ENCODE measurements around the gene CROCC. TPM values are rescaled to one million over a fixed set of nuclear protein-coding genes. Genes with fewer than 3 reads are reported as not detected.

Gene CROCC
- total and polyA plus RNA-seq, 9 of the 15 experiments (the other 6 are each of a cell fraction or from before 2014, with no cell fraction given): 0.17 to 15.4 (median 7.6) TPM

DNA sequence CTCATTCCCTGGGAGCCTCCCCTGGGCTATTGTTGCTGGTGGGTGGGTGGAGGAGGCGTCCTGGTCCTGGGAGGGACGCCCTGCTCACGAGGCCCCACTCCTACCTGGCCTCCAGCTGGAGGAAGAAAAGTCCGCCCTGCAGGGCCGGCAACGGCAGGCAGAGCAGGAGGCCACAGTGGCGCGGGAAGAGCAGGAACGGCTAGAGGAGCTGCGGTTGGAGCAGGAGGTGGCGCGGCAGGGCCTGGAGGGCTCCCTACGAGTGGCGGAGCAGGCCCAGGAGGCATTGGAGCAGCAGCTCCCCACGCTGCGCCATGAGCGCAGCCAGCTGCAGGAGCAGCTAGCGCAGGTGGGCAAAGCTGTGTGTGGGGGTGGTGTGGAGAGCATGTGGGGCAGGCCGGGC is 24.9 kb downstream of the CROCC start:
- DNase-seq (ENCODE audit: extremely low read depth in 1 of 4, low spot score in 3 of 4) (no peak), ATAC-seq (no peak), FAIRE-seq (no peak)
- in situ Hi-C loops (cut with MboI) (loop anchor here (5.0 kb wide), 1 partner anchor 319 kb away; no protein-coding TSS in a partner anchor), intact Hi-C loops (cut with micrococcal nuclease) (loop anchor here (1.0 kb wide), 1 partner anchor 325 kb away; no protein-coding TSS in a partner anchor)
- no TSS peak for BruUV-seq (replicated peaks)
- no peak for TF ChIP-seq POLR2A (conservative IDR thresholded peaks at IDR 0.05)
- TF ChIP-seq ZNF263 (CRISPR knock-in tag; IDR thresholded peaks at IDR 0.05; ENCODE audit: borderline replicate concordance): no peak
- TF ChIP-seq ZNF830 (CRISPR knock-in tag; IDR thresholded peaks at IDR 0.05): no peak
- TF ChIP-seq ERF (CRISPR knock-in tag; IDR thresholded peaks at IDR 0.05): no peak
- TF ChIP-seq, protein P1, sequence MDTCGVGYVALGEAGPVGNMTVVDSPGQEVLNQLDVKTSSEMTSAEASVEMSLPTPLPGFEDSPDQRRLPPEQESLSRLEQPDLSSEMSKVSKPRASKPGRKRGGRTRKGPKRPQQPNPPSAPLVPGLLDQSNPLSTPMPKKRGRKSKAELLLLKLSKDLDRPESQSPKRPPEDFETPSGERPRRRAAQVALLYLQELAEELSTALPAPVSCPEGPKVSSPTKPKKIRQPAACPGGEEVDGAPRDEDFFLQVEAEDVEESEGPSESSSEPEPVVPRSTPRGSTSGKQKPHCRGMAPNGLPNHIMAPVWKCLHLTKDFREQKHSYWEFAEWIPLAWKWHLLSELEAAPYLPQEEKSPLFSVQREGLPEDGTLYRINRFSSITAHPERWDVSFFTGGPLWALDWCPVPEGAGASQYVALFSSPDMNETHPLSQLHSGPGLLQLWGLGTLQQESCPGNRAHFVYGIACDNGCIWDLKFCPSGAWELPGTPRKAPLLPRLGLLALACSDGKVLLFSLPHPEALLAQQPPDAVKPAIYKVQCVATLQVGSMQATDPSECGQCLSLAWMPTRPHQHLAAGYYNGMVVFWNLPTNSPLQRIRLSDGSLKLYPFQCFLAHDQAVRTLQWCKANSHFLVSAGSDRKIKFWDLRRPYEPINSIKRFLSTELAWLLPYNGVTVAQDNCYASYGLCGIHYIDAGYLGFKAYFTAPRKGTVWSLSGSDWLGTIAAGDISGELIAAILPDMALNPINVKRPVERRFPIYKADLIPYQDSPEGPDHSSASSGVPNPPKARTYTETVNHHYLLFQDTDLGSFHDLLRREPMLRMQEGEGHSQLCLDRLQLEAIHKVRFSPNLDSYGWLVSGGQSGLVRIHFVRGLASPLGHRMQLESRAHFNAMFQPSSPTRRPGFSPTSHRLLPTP (IDR thresholded peaks at IDR 0.05; ENCODE audit: borderline replicate concordance, extremely low read depth, insufficient read length): no peak
- TF ChIP-seq FUS (optimal IDR thresholded peaks at IDR 0.05; ENCODE audit: low read depth, low read length): no peak
- TF ChIP-seq MAFF (IDR thresholded peaks at IDR 0.05; ENCODE audit: low read length): no peak
- no peak for TF ChIP-seq ZNF24 (IDR thresholded peaks at IDR 0.05)
- TF ChIP-seq, protein P2, sequence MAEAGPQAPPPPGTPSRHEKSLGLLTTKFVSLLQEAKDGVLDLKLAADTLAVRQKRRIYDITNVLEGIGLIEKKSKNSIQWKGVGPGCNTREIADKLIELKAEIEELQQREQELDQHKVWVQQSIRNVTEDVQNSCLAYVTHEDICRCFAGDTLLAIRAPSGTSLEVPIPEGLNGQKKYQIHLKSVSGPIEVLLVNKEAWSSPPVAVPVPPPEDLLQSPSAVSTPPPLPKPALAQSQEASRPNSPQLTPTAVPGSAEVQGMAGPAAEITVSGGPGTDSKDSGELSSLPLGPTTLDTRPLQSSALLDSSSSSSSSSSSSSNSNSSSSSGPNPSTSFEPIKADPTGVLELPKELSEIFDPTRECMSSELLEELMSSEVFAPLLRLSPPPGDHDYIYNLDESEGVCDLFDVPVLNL (CRISPR knock-in tag; IDR thresholded peaks at IDR 0.05; ENCODE audit: low read depth): no peak
- TF ChIP-seq NFE2 (IDR thresholded peaks at IDR 0.05; ENCODE audit: low read depth): no peak
- TF ChIP-seq, protein P3, sequence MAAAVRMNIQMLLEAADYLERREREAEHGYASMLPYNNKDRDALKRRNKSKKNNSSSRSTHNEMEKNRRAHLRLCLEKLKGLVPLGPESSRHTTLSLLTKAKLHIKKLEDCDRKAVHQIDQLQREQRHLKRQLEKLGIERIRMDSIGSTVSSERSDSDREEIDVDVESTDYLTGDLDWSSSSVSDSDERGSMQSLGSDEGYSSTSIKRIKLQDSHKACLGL (CRISPR knock-in tag; IDR thresholded peaks at IDR 0.05; ENCODE audit: borderline replicate concordance, poor library complexity, severe bottlenecking): no peak
- TF ChIP-seq PHF8 (IDR thresholded peaks at IDR 0.05; ENCODE audit: borderline replicate concordance, low read length): no peak
- TF ChIP-seq, protein P4, sequence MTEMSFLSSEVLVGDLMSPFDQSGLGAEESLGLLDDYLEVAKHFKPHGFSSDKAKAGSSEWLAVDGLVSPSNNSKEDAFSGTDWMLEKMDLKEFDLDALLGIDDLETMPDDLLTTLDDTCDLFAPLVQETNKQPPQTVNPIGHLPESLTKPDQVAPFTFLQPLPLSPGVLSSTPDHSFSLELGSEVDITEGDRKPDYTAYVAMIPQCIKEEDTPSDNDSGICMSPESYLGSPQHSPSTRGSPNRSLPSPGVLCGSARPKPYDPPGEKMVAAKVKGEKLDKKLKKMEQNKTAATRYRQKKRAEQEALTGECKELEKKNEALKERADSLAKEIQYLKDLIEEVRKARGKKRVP (CRISPR knock-in tag; IDR thresholded peaks at IDR 0.05): no peak
- no peak for TF ChIP-seq ELF2 (CRISPR knock-in tag; IDR thresholded peaks at IDR 0.05)
- TF ChIP-seq NEUROD1 (IDR thresholded peaks at IDR 0.05; ENCODE audit: borderline replicate concordance, low read depth, low read length, partially characterized antibody): no peak
- no peak for TF ChIP-seq PURB (CRISPR knock-in tag; IDR thresholded peaks at IDR 0.05; ENCODE audit: low read depth)
- TF ChIP-seq ZNF23 (CRISPR knock-in tag; IDR thresholded peaks at IDR 0.05): no peak
- TF ChIP-seq RBM22 (IDR thresholded peaks at IDR 0.05; ENCODE audit: low read depth, low read length, poor library complexity, severe bottlenecking): no peak
- H3K27ac ChIP-seq (ENCODE audit: extremely low read depth, low read depth, low read length): no peak overlapping the region
- H3K4me2 ChIP-seq (ENCODE audit: insufficient read depth, low read length): no peak overlapping the region
- H3K36me3 ChIP-seq (ENCODE audit: control insufficient read depth, insufficient read depth, low read length): no peaks in the 10 kb centered on the region
- no peak overlapping the region for H2AFZ ChIP-seq (ENCODE audit: low read depth, low read length)
- no peaks in the 10 kb centered on the region for H3K27me3 ChIP-seq (ENCODE audit: control insufficient read depth in 2 of 2, insufficient read depth in 2 of 2, low read length in 2 of 2)
- peaks cover 0 to 17% of the 10 kb centered on the region in 2 experiments; a peak in 2 of 5 replicates for H3K4me1 ChIP-seq (replicated peaks in 1 of 2; ENCODE audit: control insufficient read depth in 2 of 2, insufficient read depth in 2 of 2, low read length in 2 of 2)
- ChIA-PET CTCF (ENCODE audit: low intra/inter-chr PET ratio) (no interaction called here), POLR2A (interaction anchor here (1.0 to 1.1 kb wide), 2 partner anchors 16 to 25 kb away, joined by 3 read pairs; partner anchors contain the start of gene CROCC)
- 53% methylated on average over 17 of the region's 19 CpGs for WGBS (ENCODE audit: insufficient coverage, low coverage, missing lambda C conversion rate)
- H3K9me3 ChIP-seq (replicated peaks; ENCODE audit: control insufficient read depth, insufficient read depth, low read depth, low read length): no peaks in the 10 kb centered on the region
- no peaks in the 10 kb centered on the region for H3K79me2 ChIP-seq (ENCODE audit: control insufficient read depth, insufficient read depth, low read length)
- peaks cover 3% of the 10 kb centered on the region for H3K9me1 ChIP-seq (ENCODE audit: control insufficient read depth, insufficient read depth, low read length)
- peak overlapping the region in 1 of 2 experiments; percentile 35; a peak in 1 of 4 replicates for H3K9ac ChIP-seq (ENCODE audit: insufficient read depth in 1 of 2, low read depth in 2 of 2, low read length in 2 of 2)
- H4K20me1 ChIP-seq (replicated peaks; ENCODE audit: control insufficient read depth, insufficient read depth, low read length): peaks cover 4% of the 10 kb centered on the region; the same call in 1 of the 2 replicates
- H3K4me3 ChIP-seq: no peak overlapping the region
